Measurements from ENCODE around the gene HOXA6.

The HOXA6 gene

DNA sequence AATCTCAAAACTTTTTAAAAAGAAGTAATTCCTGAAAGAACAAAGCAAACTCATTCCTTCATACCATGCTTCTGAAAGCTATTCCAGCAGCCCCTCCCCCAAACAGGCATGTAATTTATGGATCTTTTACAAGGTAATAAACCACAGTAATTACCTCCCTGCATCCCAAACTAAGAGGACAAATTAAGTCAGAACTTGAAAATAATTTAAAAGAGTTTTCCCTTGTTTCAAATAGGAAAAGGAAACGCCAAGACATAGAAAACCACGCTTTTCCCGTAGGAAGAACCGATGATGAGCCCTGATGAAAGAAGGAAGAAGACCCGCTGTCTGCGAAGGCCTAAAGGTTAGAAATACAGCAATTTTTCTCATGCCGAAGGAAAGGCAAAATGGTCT, 25.9 kb downstream of the HOXA6 start:
- DNase-seq = no peak

DNA sequence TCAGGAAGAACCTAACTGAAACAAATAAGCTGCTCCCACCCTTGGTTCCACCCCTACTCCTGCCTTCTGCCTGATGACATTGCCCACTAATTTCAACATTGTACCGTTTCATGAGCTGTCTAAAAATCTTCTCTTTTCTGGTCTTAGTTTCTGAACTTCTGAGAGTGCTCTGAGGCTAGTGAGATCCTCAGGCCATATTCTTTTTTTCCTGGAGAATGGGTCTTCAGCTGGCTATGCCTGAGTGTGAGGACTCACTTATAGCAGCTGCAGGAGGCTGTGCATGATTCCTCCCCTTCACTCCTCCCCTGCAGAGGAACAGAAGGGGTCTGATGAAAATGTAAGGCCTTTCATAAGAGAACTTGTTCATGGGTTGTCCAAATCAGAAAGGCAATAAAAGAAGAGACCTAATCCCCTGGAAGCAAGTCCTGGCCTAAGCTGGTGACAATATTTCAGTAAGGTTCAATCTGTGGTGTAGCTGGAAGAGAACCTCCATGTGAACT, 28.1 kb downstream of the HOXA6 start:
- no peak for DNase-seq

DNA sequence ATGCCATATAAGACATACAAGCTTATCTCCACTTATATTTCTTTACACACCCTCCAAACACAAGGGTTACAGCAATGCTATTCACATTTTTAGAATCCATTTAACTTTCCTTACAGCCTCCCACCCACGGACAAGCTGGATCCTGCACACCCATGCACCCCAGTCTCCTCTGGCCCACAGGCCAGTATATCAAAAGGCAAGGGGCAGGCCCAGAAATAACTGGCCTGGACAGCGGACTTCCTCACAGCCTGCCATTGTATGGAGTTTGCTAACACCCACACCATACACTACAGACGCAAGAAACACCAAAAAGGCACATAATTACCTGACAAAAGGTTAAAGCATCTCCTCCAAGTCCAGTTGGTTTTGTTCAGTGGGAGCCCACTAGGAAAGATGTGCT, 29.0 kb downstream of the HOXA6 start:
- no peak for DNase-seq

DNA sequence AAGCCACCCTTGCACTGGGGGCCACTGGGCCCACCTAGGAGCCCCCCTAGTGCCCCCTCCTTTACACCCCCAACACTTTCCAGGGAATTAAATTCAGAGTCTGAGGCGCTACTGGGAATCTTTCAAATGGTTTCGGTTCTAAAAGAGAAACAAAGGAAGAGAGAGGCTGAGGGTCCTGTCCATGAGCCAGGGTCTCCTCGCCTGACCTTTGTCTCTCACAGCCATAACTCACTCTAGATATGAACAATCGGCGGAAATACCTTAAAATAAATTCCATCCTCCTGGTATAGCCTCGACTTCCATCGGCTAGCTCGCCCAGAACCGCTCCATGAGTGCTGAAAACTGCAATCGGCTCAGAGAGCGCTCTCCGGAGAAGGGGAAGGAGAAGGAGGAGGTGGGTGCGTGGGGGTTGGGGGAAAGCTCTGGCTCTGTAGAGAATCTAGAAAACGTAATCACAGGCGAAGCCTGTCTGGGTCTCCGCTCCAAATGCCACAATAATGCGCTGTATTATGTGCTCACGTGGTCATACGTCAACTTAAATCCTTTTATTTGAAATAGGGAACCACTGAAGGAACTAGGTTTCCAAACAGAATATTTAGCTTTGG, 29.6 kb downstream of the HOXA6 start:
- no peak for DNase-seq

DNA sequence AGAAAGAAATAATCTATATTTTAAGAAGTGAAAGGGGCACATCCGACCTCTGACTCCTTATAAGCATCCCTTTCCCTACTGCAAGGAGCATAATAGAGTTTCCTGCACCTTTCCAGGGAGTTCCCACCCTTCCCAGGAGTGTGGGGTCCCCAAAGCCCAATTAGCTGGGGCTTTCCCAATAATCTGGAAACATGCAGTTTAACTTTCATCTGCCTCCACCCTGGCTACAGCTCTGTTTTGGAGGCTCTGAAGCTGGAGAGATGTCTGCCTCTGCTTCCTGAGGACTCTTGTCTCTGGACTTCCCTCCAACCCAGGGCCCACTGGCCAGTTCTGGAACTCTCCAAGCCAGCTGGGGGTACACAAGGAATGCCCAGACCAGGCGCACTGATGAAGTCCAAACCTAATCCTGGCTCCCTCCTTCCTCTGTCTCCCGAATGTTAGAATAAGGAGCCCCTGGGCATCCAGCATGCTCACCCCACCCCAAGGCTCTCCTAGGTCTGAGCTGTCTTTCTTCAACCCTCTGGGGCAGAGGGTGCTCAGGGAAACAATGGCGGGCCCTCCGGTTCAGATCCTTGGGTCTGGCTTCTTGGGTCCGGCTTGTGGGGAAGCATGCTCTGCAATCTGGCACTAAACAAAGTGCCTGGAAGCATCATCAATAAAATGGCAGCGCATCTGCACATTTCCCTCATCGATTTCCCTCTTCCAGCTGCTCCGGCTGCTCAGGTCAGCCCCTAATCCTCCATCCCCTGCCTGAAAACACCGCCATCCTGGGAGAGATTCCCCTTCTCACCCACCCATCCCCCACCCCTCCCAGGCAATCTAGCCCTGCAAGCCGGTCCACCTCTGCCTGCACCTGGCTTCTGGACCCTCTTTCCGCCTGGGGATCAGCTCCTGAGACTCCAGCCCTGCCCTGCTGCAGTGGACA, 30.4 kb downstream of the HOXA6 start:
- no peak for DNase-seq

DNA sequence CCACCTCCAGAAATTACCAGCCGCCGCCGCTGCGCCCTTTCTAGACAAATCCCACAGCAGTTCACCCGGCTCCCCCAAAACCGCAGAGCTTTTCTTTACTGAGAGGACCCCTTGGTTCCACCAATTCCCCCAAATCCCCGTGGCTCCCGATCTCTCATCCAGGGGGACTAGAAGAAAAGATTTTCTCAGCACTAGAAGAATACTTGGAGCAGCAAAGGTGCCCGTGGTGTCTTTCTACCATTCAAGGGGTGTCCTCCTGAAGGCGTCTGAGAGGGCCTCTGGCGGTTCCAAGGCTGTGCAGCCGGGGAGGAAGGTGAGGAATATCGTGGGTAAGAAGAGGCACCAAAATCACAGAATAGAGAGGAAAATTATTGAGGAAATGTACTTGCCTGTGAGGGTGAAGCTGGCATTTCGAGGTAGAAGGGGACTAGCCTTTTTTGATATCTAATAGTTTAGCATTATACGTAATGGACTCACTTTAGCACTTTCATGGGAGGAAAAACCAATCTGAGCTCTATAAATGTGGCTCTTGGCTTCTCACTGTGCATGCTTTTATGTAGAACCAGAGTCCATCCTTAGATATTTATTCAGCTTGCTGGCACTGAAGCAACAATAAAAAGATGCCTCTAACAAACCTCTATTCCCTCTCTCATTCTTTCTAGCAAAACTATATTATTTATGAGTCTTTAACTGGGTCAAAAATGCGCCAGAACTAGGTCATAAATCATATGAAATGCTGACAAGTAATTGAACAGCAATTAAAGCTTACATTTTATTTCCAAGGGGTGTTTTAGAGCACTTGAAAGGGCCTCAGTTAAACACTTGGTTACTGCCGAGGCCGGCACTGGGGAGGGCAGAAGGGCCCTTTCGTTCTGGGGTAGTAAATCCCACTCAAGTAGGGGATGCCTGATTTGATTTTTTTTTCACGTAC, 31.3 kb downstream of the HOXA6 start:
- DNase-seq = no peak

DNA sequence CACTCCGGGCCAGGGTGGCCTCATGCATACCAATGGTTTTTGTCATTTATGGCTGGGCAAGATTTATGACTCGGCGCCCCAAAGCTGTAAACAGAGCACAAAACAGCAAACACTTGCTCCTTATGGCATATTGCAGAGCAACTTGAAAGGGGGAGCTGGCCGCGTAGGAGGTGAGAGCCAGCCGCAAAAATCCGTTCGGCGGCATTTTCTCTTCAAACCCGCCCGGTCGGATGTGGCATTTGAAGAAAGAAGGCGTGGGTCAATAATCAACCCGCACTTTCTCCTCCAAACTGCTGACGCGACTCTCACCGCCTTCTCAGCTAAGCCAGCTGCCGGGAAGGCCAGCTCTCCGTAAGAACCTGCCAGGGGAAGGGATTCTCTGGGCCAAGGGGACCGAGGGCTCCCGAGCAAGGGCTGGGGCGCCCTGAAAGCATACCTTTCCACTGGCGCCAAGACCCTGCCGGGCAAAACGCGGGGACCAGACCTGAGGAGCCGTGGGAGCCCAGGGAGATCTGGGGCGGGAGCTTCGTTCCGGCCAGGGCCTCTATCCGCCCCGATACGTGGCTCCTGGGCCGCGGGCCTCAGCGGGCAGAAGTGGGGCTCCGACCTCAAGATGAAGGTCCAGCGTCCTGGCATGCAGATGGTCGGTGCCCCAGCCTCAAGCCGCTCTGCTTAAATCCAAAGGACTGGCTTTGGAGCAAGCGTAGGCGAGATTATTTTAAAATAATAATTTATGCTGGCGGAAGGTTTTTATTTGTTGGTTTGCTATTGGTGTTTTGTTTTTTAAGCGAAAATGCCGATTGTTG, 32.1 kb downstream of the HOXA6 start:
- no peak for DNase-seq

DNA sequence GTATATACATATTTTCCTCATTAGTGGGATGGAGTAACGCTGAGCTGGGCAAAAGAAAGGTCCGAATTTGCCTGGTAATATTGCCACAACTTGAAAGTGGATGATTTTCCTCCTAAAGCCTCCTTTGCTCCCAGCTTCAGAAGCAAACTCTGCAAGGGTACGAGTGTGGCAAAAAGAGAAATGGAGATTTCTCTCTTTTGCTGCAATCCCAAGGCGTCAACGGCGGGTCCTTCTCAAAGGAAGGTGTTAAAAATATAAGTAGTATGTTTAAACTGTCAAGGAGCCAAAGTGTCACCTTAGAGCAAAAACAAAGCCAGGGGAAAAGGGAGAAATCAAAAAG, 32.7 kb downstream of the HOXA6 start:
- no peak for DNase-seq

DNA sequence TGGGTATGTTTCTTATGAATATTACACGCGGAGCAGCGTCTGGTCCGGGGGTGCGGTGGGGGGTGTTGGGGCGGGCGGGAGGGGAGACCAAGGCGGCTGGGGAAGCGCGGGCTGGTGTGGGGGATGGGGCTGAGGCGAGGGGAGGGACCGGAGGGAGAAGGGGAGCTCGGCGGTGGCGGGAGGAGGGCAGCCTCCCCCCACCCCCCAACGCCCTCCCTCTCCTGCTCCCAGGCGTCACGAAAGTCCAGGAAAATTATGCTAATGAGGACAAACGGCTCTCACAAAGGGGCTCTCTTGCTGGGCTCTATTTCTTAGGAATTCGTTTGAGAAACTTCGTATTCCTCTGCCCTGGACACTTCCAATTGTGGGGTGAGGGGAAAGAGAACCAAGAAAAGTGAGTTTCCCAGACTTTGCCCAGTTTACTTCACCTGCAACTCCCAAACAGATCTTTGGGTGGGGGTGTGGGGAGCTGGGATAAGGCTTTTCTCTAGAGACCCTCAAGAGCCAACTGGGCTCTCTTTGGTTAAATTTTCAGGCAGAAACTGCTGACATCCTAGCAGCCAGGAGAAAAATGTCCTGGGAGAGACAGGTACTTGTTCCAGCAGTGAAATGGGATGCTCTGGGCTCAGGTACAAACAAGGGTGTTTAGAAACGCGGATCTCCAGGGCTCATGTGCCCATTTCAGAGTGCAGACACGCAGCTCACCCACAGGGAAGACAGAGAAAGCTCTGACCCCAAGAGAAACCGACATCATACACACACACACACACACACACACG, 33.4 kb downstream of the HOXA6 start:
- DNase-seq = no peak

DNA sequence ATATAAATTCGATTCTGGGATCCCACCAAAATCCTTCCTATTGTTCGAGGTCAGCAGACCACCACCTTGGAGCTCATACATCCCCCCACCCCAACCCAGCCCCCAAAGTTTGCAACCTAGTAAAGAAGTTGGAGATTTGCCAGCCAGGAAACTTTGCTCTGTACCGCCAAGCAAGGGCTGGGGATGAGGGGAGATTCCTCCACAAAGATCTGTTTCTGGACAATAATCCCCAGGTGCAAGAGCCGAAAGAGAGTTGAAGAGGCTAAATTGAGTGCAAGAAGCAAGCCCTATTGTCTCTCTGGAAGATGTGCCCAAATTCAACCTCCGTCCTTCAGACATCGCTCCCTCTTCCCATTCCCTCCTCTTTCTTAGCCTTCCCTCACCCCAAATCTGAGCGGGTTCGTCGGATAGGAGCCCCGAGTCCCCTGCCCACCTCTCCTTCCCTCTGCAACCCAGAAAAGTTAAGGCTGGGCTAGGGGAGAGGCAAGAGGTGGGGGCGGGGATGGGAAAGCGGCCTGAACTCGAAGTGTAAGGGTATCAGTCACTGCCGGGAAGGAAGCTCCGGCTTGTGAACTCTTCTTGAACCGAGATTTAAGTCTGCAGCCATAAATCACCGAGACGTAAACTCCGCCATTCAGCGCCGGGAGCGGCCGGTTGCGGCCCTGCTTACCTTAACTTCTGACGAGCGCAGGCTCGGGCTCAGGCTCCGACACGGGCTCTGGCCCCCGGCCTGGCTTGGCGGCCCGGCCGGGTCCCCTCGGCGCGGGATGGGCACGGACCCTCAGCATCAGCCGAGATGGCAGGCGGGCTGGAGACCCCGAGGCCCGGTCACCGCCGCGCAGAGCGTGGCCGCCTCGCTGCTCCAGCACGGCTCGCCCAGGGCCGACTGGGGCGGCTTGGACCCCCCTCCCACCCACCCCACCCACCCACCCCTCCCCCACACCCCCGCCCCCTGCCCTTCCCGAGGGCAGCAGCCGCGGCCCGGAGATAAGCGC, 34.3 kb downstream of the HOXA6 start:
- no peak for DNase-seq

DNA sequence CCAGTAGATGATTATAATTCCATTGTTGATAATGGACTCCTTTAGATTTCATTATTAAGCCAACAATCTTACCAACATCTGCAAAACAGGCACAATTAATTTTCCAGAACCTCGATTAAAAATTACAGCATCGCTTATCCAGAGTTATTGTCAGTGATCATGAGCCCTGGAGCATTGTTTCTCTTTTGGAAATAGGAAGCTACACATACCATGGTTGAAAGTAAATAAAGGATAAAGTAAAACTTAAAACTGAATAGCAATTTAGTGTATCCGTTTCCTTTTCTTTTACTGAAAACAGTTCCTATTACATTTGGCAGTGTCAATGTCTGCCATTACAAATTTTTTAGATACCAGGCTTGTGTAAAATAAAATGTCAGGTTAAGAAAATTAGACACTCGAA, 35.2 kb downstream of the HOXA6 start:
- DNase-seq = no peak

DNA sequence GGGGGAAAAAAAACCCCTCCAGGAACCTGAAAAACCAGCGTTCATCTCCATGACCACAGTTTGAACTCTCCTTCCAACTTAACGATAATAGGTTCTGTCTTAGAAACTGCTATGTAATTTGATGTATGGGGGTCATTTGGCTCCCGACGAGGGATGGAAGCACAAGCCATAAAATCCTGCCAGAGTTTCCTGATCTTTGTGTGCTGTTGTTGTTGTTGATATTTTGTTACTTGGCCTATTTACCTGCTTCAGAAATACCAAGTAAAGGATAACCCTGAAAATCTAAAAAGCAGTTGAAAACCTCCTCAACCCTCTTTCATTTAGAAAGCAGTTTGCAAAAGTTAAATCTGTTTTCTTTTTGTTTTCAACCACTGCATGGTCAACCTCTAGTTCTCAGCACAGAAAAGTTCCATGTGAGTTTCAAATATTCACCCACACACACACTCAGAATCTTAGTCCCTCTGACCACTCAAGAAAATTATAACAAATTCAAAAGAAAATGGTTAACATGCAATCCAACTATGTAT, 35.8 kb downstream of the HOXA6 start:
- DNase-seq = no peak

DNA sequence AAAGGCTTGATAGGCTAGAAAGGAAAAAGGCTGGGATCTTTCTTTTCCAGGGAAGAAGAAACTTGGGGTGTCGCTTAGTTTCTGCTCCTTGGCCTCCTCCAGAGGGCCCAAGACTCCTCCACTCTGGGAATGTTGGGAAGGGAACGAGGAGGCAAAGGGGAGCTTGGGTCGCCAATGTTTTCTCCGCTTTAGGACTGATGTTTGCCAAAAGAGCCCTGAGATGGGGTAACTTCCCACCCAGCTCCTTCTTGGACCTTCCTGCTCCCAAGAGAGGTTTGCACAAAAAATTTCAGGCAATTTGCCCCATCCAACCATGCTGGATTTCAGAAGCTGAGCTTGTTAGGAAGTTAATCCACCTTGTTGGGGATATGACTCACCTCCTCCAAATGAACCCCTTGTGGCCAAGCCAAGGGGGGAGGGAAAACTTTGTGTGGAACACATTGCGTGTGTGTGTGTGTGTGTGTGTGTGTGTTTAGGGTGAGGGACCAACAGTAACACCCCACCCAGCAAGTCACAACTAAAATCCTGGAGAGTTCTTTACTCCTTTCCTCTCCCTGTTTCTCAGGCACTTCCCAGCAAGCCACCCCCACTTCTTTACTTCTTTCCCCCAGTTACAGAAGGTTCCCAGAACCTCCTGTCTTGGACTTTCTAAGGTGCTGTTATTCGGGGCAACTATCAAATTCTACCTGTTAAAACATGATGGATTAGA, 36.4 kb downstream of the HOXA6 start:
- no peak for DNase-seq

DNA sequence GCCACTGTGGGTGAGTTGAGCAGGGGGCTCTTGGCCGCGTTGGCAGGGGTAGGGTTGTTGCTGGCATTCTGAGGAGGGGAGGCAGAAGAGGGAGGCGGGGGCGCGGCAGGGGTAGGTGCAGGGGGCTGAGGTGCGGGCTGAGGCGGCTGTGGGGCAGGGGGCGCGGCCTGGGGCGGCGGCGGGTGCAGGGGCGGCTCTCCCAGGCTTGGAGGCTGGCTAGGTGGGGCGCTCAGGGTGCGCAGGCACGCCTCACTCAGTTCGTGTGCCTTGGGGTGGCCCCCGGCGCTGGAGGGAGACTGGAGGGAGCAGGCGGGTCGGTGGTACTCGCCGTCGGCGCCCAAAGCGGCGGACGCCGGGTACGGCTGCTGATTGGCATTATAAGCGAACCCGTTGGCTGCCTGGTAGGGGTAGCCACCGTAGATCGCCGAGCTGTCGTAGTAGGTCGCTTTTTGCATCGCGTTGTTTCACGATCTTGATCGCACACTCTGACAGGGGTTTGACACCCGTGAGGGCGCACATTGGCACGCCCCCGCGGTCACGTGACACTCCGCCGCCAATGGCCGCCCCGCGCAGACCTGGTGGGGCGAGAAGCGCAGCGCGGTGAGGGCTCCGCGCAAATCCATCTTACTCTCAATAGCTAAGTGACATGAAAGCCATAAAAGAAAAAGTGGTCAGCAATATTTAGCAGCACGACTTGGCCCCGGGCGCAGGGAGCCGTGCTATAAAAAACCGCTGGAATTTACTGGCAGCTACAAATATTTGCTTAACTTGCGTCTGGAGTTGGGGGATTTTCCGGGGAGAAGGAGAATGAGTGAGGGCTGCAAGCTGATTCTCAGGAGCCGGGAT, 37.2 kb downstream of the HOXA6 start:
- DNase-seq = no peak

DNA sequence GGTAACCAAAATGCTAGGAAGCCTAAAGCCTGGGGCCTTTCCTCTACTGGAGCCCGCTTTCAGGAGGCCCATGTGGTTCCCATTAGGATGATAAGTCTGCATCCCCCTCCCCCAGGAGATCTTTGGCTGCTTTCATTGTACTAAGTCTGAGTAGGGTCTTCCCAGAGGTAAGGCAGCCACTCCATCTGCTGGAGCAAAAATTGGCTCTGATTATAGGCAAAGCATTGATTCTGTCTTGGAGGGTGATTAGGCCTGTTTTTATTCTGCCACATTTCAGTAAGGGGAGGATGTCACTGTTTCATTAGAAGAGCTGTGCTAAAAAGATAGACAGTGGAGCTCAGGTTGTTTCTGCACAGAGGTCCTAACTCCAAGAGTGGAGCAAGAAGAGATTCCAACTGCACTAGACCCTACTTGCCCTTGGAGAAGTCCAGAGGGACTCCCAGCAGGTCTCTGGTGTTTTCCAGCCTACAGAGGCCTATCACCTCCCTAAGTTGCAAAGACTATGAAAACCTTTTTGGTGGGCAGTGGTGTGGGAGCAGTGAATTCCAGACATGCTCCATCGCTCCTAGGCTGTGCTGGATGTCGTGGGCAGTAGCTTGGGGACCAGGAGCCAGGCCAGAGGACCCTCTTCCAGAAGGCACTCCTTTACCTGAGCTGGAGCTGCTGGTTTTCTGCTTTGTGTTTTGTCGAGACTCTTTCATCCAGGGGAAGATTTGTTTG, 37.9 kb downstream of the HOXA6 start:
- DNase-seq = no peak

DNA sequence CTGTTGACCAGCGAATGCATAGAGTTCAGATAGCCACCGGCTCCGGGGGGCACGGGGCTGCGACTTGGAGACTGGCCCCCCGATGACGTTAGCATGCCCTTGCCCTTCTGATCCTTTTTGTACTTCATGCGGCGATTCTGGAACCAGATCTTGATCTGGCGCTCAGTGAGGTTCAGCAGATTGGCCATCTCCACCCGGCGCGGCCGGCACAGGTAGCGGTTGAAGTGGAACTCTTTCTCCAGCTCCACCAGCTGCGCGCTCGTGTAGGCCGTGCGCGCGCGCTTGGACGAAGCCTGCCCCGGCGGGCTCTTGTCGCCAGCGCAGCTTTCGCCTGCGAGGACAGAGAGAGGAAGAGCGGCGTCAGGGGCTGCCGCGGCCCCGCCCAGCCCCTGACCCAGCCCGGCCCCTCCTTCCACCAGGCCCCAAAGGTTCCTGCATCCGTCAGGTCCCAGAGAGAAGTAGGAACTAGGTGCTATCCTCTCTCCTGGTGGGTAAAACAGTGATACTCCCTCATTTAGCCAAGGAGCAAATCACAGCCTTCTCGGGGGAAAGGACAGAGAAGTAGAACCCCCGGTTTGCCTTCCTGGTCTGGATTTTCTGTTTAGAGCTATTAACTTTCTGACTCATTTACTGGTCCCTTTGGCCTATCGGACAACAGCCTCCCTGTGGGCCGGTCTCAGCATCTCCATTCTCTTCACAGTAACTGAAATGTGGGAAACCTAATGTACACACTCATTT, 39.0 kb downstream of the HOXA6 start:
- DNase-seq = no peak

Data from CD4-positive, alpha-beta T cell treated with Interleukin-15 for 1 hour (primary cell).